H1 (cell line): Measurements from ENCODE around the gene ADIPOR2. TPM values are rescaled to one million over a fixed set of nuclear protein-coding genes. Genes with fewer than 3 reads are reported as not detected.

Experiments
- EZH2 ChIP-seq: fragments of 200-600 bp; sonication (generic); IDR thresholded peaks from 2 replicates; pipeline ENCODE4 v1.7.1; 2012; ENCODE audit warnings: low read depth, mild to moderate bottlenecking, moderate library complexity, low read length, inconsistent platforms; ENCODE audit not compliant: severe bottlenecking
- polyA plus RNA-seq, 7 experiments: library from polyadenylated mRNA; depleted of rRNA in 3 of 7; stranded (reverse) in 5 of 7; unstranded in 2 of 7; fragments of >200 nt in 5 of 7; fragments of 200-250 nt in 2 of 7; gene quantifications; 1 replicate in 5 of 7; 2 replicates in 1 of 7; 4 replicates in 1 of 7; pipeline versions ENCODE4 v1.2.1 to v1.2.3, GENCODE V29; 2011 to 2013; ENCODE audit warnings: missing spikeins in 2 of 7, mixed read lengths in 2 of 7
- total RNA-seq: library from RNA; stranded (reverse); fragmentation: NEBNext Ultra II Directional; extraction: Animal tissue kit (Norgen Biotek cat#: 25700); gene quantifications from 2 replicates; pipeline ENCODE4 v1.2.1, GENCODE V29; 2021
- TF ChIP-seq, protein P1 (sequence below): fragments of 300-600 bp; sonication (generic); IDR thresholded peaks from 2 replicates; pipeline ENCODE4 v1.7.1; 2012; ENCODE audit warnings: low read length, moderate library complexity, mild to moderate bottlenecking, inconsistent platforms; ENCODE audit not compliant: insufficient replicate concordance
- TF ChIP-seq, protein P2 (sequence below): IDR thresholded peaks from 2 replicates; pipeline ENCODE4 v1.6.1; 2012; ENCODE audit warnings: inconsistent platforms

Gene ADIPOR2
- total and polyA plus RNA-seq, 2 of the 8 experiments (the other 6 are each of a cell fraction or from before 2014, with no cell fraction given): 17.5 to 50.8 TPM

DNA sequence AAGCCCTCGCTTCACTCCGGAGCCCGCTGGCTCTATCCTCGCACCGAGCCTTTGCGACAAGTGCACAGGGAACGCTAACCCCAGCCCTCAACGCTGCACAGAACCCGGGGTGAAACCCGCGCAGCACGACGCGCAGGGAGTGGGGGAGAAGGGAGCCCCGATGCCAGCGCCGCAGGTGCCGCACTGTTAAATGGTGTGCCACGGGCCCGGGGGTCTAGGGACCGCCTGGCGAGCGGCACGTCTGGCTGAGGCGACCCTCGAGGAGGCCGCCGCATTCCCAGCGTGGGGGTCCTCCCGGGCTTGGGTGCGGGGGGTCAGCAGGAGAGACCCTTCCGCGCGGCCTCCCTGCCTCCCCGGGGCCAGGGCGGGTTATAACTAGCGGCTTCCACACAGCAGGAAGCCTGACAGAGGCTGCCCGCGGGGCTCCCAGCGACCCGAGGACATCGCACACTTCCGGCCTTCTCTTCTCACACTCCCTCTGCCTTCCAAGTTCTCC is 105.7 kb downstream of the ADIPOR2 start (continued):
- TF ChIP-seq, protein P1, sequence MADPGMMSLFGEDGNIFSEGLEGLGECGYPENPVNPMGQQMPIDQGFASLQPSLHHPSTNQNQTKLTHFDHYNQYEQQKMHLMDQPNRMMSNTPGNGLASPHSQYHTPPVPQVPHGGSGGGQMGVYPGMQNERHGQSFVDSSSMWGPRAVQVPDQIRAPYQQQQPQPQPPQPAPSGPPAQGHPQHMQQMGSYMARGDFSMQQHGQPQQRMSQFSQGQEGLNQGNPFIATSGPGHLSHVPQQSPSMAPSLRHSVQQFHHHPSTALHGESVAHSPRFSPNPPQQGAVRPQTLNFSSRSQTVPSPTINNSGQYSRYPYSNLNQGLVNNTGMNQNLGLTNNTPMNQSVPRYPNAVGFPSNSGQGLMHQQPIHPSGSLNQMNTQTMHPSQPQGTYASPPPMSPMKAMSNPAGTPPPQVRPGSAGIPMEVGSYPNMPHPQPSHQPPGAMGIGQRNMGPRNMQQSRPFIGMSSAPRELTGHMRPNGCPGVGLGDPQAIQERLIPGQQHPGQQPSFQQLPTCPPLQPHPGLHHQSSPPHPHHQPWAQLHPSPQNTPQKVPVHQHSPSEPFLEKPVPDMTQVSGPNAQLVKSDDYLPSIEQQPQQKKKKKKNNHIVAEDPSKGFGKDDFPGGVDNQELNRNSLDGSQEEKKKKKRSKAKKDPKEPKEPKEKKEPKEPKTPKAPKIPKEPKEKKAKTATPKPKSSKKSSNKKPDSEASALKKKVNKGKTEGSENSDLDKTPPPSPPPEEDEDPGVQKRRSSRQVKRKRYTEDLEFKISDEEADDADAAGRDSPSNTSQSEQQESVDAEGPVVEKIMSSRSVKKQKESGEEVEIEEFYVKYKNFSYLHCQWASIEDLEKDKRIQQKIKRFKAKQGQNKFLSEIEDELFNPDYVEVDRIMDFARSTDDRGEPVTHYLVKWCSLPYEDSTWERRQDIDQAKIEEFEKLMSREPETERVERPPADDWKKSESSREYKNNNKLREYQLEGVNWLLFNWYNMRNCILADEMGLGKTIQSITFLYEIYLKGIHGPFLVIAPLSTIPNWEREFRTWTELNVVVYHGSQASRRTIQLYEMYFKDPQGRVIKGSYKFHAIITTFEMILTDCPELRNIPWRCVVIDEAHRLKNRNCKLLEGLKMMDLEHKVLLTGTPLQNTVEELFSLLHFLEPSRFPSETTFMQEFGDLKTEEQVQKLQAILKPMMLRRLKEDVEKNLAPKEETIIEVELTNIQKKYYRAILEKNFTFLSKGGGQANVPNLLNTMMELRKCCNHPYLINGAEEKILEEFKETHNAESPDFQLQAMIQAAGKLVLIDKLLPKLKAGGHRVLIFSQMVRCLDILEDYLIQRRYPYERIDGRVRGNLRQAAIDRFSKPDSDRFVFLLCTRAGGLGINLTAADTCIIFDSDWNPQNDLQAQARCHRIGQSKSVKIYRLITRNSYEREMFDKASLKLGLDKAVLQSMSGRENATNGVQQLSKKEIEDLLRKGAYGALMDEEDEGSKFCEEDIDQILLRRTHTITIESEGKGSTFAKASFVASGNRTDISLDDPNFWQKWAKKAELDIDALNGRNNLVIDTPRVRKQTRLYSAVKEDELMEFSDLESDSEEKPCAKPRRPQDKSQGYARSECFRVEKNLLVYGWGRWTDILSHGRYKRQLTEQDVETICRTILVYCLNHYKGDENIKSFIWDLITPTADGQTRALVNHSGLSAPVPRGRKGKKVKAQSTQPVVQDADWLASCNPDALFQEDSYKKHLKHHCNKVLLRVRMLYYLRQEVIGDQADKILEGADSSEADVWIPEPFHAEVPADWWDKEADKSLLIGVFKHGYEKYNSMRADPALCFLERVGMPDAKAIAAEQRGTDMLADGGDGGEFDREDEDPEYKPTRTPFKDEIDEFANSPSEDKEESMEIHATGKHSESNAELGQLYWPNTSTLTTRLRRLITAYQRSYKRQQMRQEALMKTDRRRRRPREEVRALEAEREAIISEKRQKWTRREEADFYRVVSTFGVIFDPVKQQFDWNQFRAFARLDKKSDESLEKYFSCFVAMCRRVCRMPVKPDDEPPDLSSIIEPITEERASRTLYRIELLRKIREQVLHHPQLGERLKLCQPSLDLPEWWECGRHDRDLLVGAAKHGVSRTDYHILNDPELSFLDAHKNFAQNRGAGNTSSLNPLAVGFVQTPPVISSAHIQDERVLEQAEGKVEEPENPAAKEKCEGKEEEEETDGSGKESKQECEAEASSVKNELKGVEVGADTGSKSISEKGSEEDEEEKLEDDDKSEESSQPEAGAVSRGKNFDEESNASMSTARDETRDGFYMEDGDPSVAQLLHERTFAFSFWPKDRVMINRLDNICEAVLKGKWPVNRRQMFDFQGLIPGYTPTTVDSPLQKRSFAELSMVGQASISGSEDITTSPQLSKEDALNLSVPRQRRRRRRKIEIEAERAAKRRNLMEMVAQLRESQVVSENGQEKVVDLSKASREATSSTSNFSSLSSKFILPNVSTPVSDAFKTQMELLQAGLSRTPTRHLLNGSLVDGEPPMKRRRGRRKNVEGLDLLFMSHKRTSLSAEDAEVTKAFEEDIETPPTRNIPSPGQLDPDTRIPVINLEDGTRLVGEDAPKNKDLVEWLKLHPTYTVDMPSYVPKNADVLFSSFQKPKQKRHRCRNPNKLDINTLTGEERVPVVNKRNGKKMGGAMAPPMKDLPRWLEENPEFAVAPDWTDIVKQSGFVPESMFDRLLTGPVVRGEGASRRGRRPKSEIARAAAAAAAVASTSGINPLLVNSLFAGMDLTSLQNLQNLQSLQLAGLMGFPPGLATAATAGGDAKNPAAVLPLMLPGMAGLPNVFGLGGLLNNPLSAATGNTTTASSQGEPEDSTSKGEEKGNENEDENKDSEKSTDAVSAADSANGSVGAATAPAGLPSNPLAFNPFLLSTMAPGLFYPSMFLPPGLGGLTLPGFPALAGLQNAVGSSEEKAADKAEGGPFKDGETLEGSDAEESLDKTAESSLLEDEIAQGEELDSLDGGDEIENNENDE: no peak
- TF ChIP-seq EZH2: peak; percentile 50
- TF ChIP-seq, protein P2, sequence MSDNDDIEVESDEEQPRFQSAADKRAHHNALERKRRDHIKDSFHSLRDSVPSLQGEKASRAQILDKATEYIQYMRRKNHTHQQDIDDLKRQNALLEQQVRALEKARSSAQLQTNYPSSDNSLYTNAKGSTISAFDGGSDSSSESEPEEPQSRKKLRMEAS: 0 out of 2 replicates have a peak, but pooled peaks have one; percentile 6
